WTC11 (cell line): ENCODE measurements around the gene MAMSTR. TPM values are rescaled to one million over a fixed set of nuclear protein-coding genes. Genes with fewer than 3 reads are reported as not detected.
"Not testable (repeated sequence)": the region's sequence is repeated elsewhere in the genome, so short reads cannot be mapped to it uniquely, and the experiment has no call there.

Source experiments
- ATAC-seq: fragments of 200-7000 bp; cut with Tn5 transposase; 2 replicates; pipeline ENCODE4 v1.10.0; 2021; ENCODE audit warnings: mild to moderate bottlenecking, moderate library complexity
- CTCF ChIA-PET: fragments of 300-600 bp; sonication (Branson Sonifier 250); formaldehyde crosslinking; loops from one replicate; lab custom pipeline; 2021; ENCODE audit warnings: antibody characterized with exemption; lab: Charles Lee
- POLR2A ChIA-PET: fragments of 350-600 bp; sonication (Branson Sonifier 250); formaldehyde crosslinking; loops from one replicate; lab custom pipeline; 2021; ENCODE audit warnings: antibody characterized with exemption; lab: Charles Lee
- DNase-seq: peaks from one replicate; pipeline ENCODE4 v3.0.0; 2021; ENCODE audit warnings: low spot score
- H3K27ac Mint-ChIP-seq: 2 replicates; pipeline ENCODE4 v1.8.0; 2021; ENCODE audit warnings: mixed read lengths
- H3K27me3 Mint-ChIP-seq: 2 replicates; pipeline ENCODE4 v1.8.0; 2021; ENCODE audit warnings: low read depth, mild to moderate bottlenecking, moderate library complexity, mixed read lengths
- H3K36me3 Mint-ChIP-seq: 2 replicates; pipeline ENCODE4 v1.8.0; 2021; ENCODE audit warnings: mixed read lengths
- H3K4me1 Mint-ChIP-seq: 2 replicates; pipeline ENCODE4 v1.8.0; 2022; ENCODE audit warnings: mixed read lengths
- H3K4me3 Mint-ChIP-seq: 2 replicates; pipeline ENCODE4 v1.8.0; 2021; ENCODE audit warnings: mild to moderate bottlenecking, moderate library complexity, mixed read lengths
- H3K9me3 Mint-ChIP-seq: 2 replicates; pipeline ENCODE4 v1.8.0; 2021; ENCODE audit warnings: mixed read lengths
- ATF1 ChIP-seq: sonication (generic); formaldehyde crosslinking; IDR thresholded peaks from 2 replicates; pipeline ENCODE4 v1.8.1; 2023; ENCODE audit warnings: mild to moderate bottlenecking, moderate library complexity, missing genetic modification reagents
- CREM ChIP-seq: sonication (generic); formaldehyde crosslinking; IDR thresholded peaks from 2 replicates; pipeline ENCODE4 v1.8.1; 2022; ENCODE audit warnings: mild to moderate bottlenecking, missing genetic modification reagents, moderate library complexity
- E2F4 ChIP-seq: sonication (generic); formaldehyde crosslinking; IDR thresholded peaks from 2 replicates; pipeline ENCODE4 v1.8.1; 2022; ENCODE audit warnings: low read depth, mild to moderate bottlenecking, moderate library complexity, missing genetic modification reagents, borderline replicate concordance
- E2F5 ChIP-seq: sonication (generic); formaldehyde crosslinking; IDR thresholded peaks from 2 replicates; pipeline ENCODE4 v1.8.1; 2022; ENCODE audit warnings: mild to moderate bottlenecking, moderate library complexity, missing genetic modification reagents
- EMX1 ChIP-seq: fragments of 250-450 bp; sonication (Bioruptor Pico); IDR thresholded peaks from 2 replicates; pipeline ENCODE4 v1.8.0; 2021; ENCODE audit warnings: mild to moderate bottlenecking
- FOXP1 ChIP-seq: sonication (generic); formaldehyde crosslinking; IDR thresholded peaks from 2 replicates; pipeline ENCODE4 v1.8.0; 2022; ENCODE audit warnings: missing genetic modification reagents, mild to moderate bottlenecking, moderate library complexity, borderline replicate concordance
- GABPB1 ChIP-seq: sonication (generic); formaldehyde crosslinking; IDR thresholded peaks from 2 replicates; pipeline ENCODE4 v1.8.1; 2023; ENCODE audit warnings: mild to moderate bottlenecking, missing genetic modification reagents
- NR2C2 ChIP-seq: sonication (generic); formaldehyde crosslinking; IDR thresholded peaks from 2 replicates; pipeline ENCODE4 v1.8.0; 2022; ENCODE audit warnings: mild to moderate bottlenecking, missing genetic modification reagents
- PRRX2 ChIP-seq: fragments of 250-450 bp; sonication (Bioruptor Pico); IDR thresholded peaks from 2 replicates; pipeline ENCODE4 v1.8.0; 2021; ENCODE audit warnings: mild to moderate bottlenecking
- SOX15 ChIP-seq: fragments of 250-450 bp; sonication (Bioruptor Pico); IDR thresholded peaks from 2 replicates; pipeline ENCODE4 v1.9.0; 2021; ENCODE audit warnings: mild to moderate bottlenecking
- USF2 ChIP-seq: sonication (generic); formaldehyde crosslinking; IDR thresholded peaks from 2 replicates; pipeline ENCODE4 v1.8.1; 2023; ENCODE audit warnings: mild to moderate bottlenecking, missing genetic modification reagents, moderate library complexity
- ZNF138 ChIP-seq: sonication (generic); formaldehyde crosslinking; conservative IDR thresholded peaks from 2 replicates; pipeline ENCODE4 v1.8.1; 2022; ENCODE audit warnings: mild to moderate bottlenecking, moderate library complexity, missing genetic modification reagents
- ZNF281 ChIP-seq: sonication (generic); formaldehyde crosslinking; IDR thresholded peaks from 2 replicates; pipeline ENCODE4 v1.8.0; 2023; ENCODE audit warnings: mild to moderate bottlenecking, missing genetic modification reagents
- ZNF416 ChIP-seq: fragments of 250-450 bp; sonication (Bioruptor Pico); IDR thresholded peaks from 2 replicates; pipeline ENCODE4 v1.9.0; 2021; ENCODE audit warnings: mild to moderate bottlenecking, inconsistent platforms
- ZNF532 ChIP-seq: fragments of 250-450 bp; sonication (Bioruptor Pico); IDR thresholded peaks from 2 replicates; pipeline ENCODE4 v1.9.0; 2021; ENCODE audit warnings: mild to moderate bottlenecking, borderline replicate concordance
- ZNF671 ChIP-seq: fragments of 250-450 bp; sonication (Bioruptor Pico); IDR thresholded peaks from 2 replicates; pipeline ENCODE4 v1.8.0; 2021; ENCODE audit warnings: mild to moderate bottlenecking
- ZSCAN18 ChIP-seq: fragments of 250-450 bp; sonication (Bioruptor Pico); IDR thresholded peaks from 2 replicates; pipeline ENCODE4 v2.1.2; 2022; ENCODE audit warnings: mild to moderate bottlenecking, moderate library complexity
- total RNA-seq: library from RNA; stranded (reverse); gene quantifications from 3 replicates; pipeline ENCODE4 v1.2.3, GENCODE V29; 2021
- TF ChIP-seq, protein P1 (sequence below): sonication (generic); formaldehyde crosslinking; IDR thresholded peaks from 2 replicates; pipeline ENCODE4 v1.8.0; 2022; ENCODE audit warnings: mild to moderate bottlenecking, missing genetic modification reagents

Gene MAMSTR
- total RNA-seq, 1 experiment from 2014 or later: 1.4 TPM

- TF ChIP-seq USF2 (no peak), ZNF416 (CRISPR knock-in tag) (no peak), CREM (no peak), PRRX2 (CRISPR knock-in tag) (no peak)
- TF ChIP-seq, all 79 proteins: peak for 0
These were observed 38.9 kb downstream of the MAMSTR start (continued) for GRCh38 chr19:48680436-48681126.

DNA sequence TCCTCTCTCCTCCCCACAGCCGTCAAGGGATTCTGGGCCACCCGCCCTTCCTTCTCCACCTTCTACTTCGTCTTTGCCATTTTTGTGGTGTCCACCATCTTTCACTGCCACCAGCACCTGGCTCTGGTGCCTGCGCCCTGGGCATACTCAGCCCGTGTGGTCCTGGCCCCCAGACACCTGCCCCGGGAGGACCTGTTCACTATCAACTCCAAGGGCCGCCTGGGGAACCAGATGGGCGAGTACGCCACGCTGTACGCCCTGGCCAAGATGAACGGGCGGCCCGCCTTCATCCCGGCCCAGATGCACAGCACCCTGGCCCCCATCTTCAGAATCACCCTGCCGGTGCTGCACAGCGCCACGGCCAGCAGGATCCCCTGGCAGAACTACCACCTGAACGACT, 39.5 kb downstream of the MAMSTR start:
- ATAC-seq, H3K4me3 Mint-ChIP-seq, H3K4me1 Mint-ChIP-seq, H3K36me3 Mint-ChIP-seq, POLR2A ChIA-PET, DNase-seq, H3K9me3 Mint-ChIP-seq, CTCF ChIA-PET, H3K27me3 Mint-ChIP-seq, H3K27ac Mint-ChIP-seq: not testable (repeated sequence)

DNA sequence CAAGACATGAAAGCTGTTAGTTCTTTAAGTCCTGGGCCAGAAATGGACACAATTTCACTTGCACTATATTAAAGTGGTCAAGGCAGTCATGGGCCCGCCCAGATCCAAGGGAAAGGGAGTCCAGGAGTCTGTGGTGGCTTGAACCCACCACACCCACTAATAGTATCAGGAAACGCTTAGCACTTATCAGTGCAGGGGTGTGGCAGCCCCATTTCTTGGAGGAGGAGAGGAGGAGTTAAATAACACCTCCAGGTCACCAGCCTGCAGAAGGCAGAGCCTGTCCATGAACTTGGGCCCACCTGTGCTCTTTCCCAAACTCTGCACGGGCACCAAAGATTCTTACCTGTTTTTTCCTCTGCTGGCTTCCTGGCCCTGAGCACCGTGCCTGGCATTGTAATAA, 41.3 kb downstream of the MAMSTR start:
- Mint-ChIP-seq H3K36me3 (no peaks in the 10 kb centered on the region), H3K9me3 (no peaks in the 10 kb centered on the region), H3K4me1 (peaks cover 26% of the 10 kb centered on the region), H3K4me3 (no peak overlapping the region), H3K27ac (no peak overlapping the region), H3K27me3 (peaks cover 15% of the 10 kb centered on the region)
- ChIA-PET CTCF (interaction anchor here (1.6 kb wide), 1 partner anchor 33 kb away, joined by 5 read pairs; no protein-coding TSS in a partner anchor), POLR2A (no interaction called here)
- DNase-seq: no peak
- ATAC-seq: no peak
- TF ChIP-seq EMX1 (CRISPR knock-in tag) (no peak), E2F4 (CRISPR knock-in tag) (no peak), ZSCAN18 (CRISPR knock-in tag) (no peak), ATF1 (no peak), SOX15 (no peak), ZNF532 (CRISPR knock-in tag) (no peak), ZNF138 (CRISPR knock-in tag) (no peak), E2F5 (CRISPR knock-in tag) (no peak), ZNF671 (CRISPR knock-in tag) (no peak), FOXP1 (no peak), NR2C2 (no peak), GABPB1 (CRISPR knock-in tag) (no peak), ZNF281 (CRISPR knock-in tag) (no peak), PRRX2 (CRISPR knock-in tag) (no peak)
- TF ChIP-seq, protein P1, sequence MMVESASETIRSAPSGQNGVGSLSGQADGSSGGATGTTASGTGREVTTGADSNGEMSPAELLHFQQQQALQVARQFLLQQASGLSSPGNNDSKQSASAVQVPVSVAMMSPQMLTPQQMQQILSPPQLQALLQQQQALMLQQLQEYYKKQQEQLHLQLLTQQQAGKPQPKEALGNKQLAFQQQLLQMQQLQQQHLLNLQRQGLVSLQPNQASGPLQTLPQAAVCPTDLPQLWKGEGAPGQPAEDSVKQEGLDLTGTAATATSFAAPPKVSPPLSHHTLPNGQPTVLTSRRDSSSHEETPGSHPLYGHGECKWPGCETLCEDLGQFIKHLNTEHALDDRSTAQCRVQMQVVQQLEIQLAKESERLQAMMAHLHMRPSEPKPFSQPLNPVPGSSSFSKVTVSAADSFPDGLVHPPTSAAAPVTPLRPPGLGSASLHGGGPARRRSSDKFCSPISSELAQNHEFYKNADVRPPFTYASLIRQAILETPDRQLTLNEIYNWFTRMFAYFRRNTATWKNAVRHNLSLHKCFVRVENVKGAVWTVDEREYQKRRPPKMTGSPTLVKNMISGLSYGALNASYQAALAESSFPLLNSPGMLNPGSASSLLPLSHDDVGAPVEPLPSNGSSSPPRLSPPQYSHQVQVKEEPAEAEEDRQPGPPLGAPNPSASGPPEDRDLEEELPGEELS (CRISPR knock-in tag): no peak
